ENCODE results near the gene PRDM16.

DNA sequence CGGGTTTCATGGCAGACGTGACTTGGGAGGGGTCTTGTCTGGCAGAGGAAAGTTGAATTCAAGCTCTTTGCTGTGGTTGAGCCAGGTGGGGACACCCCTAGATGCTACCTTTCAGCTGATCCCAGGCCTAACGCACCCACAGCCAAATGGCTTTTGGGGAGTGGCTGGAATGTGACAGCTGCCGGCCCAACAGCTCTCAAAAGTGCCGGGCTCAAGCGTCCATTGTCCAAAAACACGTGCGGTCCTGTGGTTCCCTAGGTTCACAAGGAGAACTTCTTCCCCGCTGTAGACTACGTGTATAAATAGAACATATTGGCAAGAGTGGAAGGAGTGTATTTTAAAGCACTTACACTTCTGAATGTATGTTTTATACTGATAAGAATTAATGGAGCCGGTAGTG, 298.4 kb downstream of the PRDM16 start:
- TF ChIP-seq, protein P1, sequence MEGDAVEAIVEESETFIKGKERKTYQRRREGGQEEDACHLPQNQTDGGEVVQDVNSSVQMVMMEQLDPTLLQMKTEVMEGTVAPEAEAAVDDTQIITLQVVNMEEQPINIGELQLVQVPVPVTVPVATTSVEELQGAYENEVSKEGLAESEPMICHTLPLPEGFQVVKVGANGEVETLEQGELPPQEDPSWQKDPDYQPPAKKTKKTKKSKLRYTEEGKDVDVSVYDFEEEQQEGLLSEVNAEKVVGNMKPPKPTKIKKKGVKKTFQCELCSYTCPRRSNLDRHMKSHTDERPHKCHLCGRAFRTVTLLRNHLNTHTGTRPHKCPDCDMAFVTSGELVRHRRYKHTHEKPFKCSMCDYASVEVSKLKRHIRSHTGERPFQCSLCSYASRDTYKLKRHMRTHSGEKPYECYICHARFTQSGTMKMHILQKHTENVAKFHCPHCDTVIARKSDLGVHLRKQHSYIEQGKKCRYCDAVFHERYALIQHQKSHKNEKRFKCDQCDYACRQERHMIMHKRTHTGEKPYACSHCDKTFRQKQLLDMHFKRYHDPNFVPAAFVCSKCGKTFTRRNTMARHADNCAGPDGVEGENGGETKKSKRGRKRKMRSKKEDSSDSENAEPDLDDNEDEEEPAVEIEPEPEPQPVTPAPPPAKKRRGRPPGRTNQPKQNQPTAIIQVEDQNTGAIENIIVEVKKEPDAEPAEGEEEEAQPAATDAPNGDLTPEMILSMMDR (IDR thresholded peaks at IDR 0.05; ENCODE audit: low read length), result no peak
- TF ChIP-seq EZH2 (IDR thresholded peaks at IDR 0.05; ENCODE audit: borderline replicate concordance, low read length), result no peak

Data from OCI-LY1 (cell line).